Measurements from ENCODE around the gene GDI2. TPM values are rescaled to one million over a fixed set of nuclear protein-coding genes. Genes with fewer than 3 reads are reported as not detected.

The GDI2 gene
- 100 to 1,000 TPM; 185 to 239 (median 211) TPM for total RNA-seq
- long read RNA-seq, donor 1, transcript GDI2-203 (11 exons, 2,412 nt) = major isoform, 265 of 278 reads
- long read RNA-seq, donor 1, partial matches to known transcripts = 6 of 278 reads
- long read RNA-seq, donor 1, other reads (novel, unspliced or antisense) = 6 of 278 reads
- long read RNA-seq, donor 2, transcript GDI2-202 (10 exons, 1,408 nt) = minor isoform, 5 of 202 reads
- long read RNA-seq, donor 2, transcript GDI2-203 (11 exons, 2,412 nt) = major isoform, 163 of 202 reads
- long read RNA-seq, donor 2, partial matches to known transcripts = 12 of 202 reads
- long read RNA-seq, donor 2, other reads (novel, unspliced or antisense) = 22 of 202 reads

- Histone ChIP-seq H3K4me3 (peak within 1 kb of the TSS; percentile 93), H3K4me1 (ENCODE audit: low read depth) (peaks cover 38% of the 10 kb centered on the region), H3K9me3 (no peaks in the 10 kb centered on the region), H3K36me3 (ENCODE audit: low read depth) (no peaks in the 10 kb centered on the region)
- intact Hi-C loops (cut with DNase I, micrococcal nuclease) = loop anchor here in 1 of 2 donors (10.0 kb wide), 1 partner anchor 61 kb away; no protein-coding TSS in a partner anchor
- TF ChIP-seq CTCF (IDR thresholded peaks at IDR 0.05) = no peak
- peak; percentile 96 for ATAC-seq
- DNase-seq = peak; percentile 98
Observed at GRCh38 chr10:5813341-5814109, at the start of gene GDI2. Gene GDI2 (minus strand): TSS chr10:5813434. CDS start chr10:5813258, 176 bp downstream.

GRCh38 chr10:5862360-5862961 is 49.2 kb upstream of the GDI2 start:
- no peak for DNase-seq
- peak; percentile 24 for ATAC-seq
- H3K4me1 ChIP-seq (ENCODE audit: low read depth) = no peaks in the 10 kb centered on the region
- no peak overlapping the region for H3K4me3 ChIP-seq
- TF ChIP-seq CTCF (IDR thresholded peaks at IDR 0.05) = no peak
- no peaks in the 10 kb centered on the region for H3K9me3 ChIP-seq
- intact Hi-C loops (cut with DNase I, micrococcal nuclease) = no loop called here
- no peaks in the 10 kb centered on the region for H3K36me3 ChIP-seq (ENCODE audit: low read depth)

- ATAC-seq = no peak
- Histone ChIP-seq H3K4me1 (ENCODE audit: low read depth) (no peaks in the 10 kb centered on the region), H3K9me3 (no peaks in the 10 kb centered on the region), H3K36me3 (ENCODE audit: low read depth) (no peaks in the 10 kb centered on the region), H3K4me3 (no peak overlapping the region)
- TF ChIP-seq CTCF (IDR thresholded peaks at IDR 0.05) = no peak
- intact Hi-C loops (cut with DNase I, micrococcal nuclease) = no loop called here
- no peak for DNase-seq
Observed at GRCh38 chr10:5860066-5860465, 46.8 kb upstream of the GDI2 start.

- intact Hi-C loops (cut with DNase I, micrococcal nuclease) = no loop called here
- no peak for TF ChIP-seq CTCF (IDR thresholded peaks at IDR 0.05)
- no peak overlapping the region for H3K4me3 ChIP-seq
- H3K9me3 ChIP-seq = no peaks in the 10 kb centered on the region
- H3K36me3 ChIP-seq (ENCODE audit: low read depth) = no peaks in the 10 kb centered on the region
- no peak for ATAC-seq
- no peaks in the 10 kb centered on the region for H3K4me1 ChIP-seq (ENCODE audit: low read depth)
- no peak for DNase-seq
Observed at GRCh38 chr10:5858811-5859210, 45.6 kb upstream of the GDI2 start.

- DNase-seq = no peak
- no peaks in the 10 kb centered on the region for H3K4me1 ChIP-seq (ENCODE audit: low read depth)
- H3K4me3 ChIP-seq = no peak overlapping the region
- intact Hi-C loops (cut with DNase I, micrococcal nuclease) = no loop called here
- no peak for TF ChIP-seq CTCF (IDR thresholded peaks at IDR 0.05)
- no peak for ATAC-seq
- no peaks in the 10 kb centered on the region for H3K36me3 ChIP-seq (ENCODE audit: low read depth)
- H3K9me3 ChIP-seq = no peaks in the 10 kb centered on the region
Observed at GRCh38 chr10:5856701-5857004, 43.4 kb upstream of the GDI2 start.

All from mucosa of descending colon (tissue), 3 donors.